Adrenal gland (tissue), 5 donors: ENCODE results near the gene HTR3C.

Experiments
- CTCF ChIP-seq, 6 experiments: fragments of 450-650 bp in 4 of 6; fragments of 200-600 bp in 2 of 6; sonication (generic) in 1 of 6; IDR thresholded peaks; 1 replicate in 5 of 6; 2 replicates in 1 of 6; pipeline versions ENCODE4 v1.5.1 to v1.8.0; 2016 to 2021; ENCODE audit warnings: antibody characterized with exemption in 6 of 6, mild to moderate bottlenecking in 2 of 6, moderate library complexity in 1 of 6
- POLR2A ChIP-seq, 2 donors: fragments of 450-650 bp; IDR thresholded peaks; one replicate each; pipeline ENCODE4 v1.6.1; 2017; ENCODE audit warnings: antibody characterized with exemption in 2 of 2, mild to moderate bottlenecking in 2 of 2, moderate library complexity in 1 of 2
- donor health status: DM: no; HTN: no; CAD: no.

GRCh38 chr3:184066211-184066610 lies 13.4 kb downstream of the HTR3C start:
- no peak for TF ChIP-seq CTCF (IDR thresholded peaks at IDR 0.05)
- no peak for TF ChIP-seq POLR2A (IDR thresholded peaks at IDR 0.05)
